Activated T-helper 1 cell treated with anti-CD3 and anti-CD28 coated beads, Interleukin-12 subunit alpha, Interleukin-12 subunit beta, Interleukin-2, Interleukin-4 antibody, amounts not matched to agents 30 ng/mL and 10 ng/mL and 1 ng/mL, durations not matched to agents 14 hours and 24 hours and 36 hours (primary cell): ENCODE measurements around the gene MRPS18A. TPM values are rescaled to one million over a fixed set of nuclear protein-coding genes. Genes with fewer than 3 reads are reported as not detected.
"Not testable (repeated sequence)": the region's sequence is repeated elsewhere in the genome, so short reads cannot be mapped to it uniquely, and the experiment has no call there.

Experiments
- DNase-seq: peaks from one replicate; pipeline ENCODE4 v3.0.0; 2021; ENCODE audit warnings: low spot score
- H3K27ac Mint-ChIP-seq: one replicate; pipeline ENCODE4 v1.8.0; 2021; ENCODE audit warnings: mild to moderate bottlenecking, mixed read lengths
- H3K27me3 Mint-ChIP-seq: one replicate; pipeline ENCODE4 v1.8.0; 2022; ENCODE audit warnings: mild to moderate bottlenecking, moderate library complexity, mixed read lengths; ENCODE audit not compliant: insufficient read depth
- H3K36me3 Mint-ChIP-seq: one replicate; pipeline ENCODE4 v1.8.0; 2021; ENCODE audit warnings: low read depth, mixed read lengths
- H3K4me1 Mint-ChIP-seq: one replicate; pipeline ENCODE4 v1.8.0; 2021; ENCODE audit warnings: low read depth, mixed read lengths
- H3K4me3 Mint-ChIP-seq: one replicate; pipeline ENCODE4 v1.8.0; 2021; ENCODE audit warnings: mild to moderate bottlenecking, moderate library complexity, mixed read lengths
- H3K9me3 Mint-ChIP-seq: one replicate; pipeline ENCODE4 v1.8.0; 2021; ENCODE audit warnings: mixed read lengths
- intact Hi-C: fragments of 100-400 bp; cut with micrococcal nuclease; formaldehyde crosslinking; loops from one replicate; pipeline ENCODE4 v1.15.1; 2024
- total RNA-seq: library from RNA; stranded (reverse); gene quantifications from 2 replicates; pipeline ENCODE4 v1.2.3, GENCODE V29; 2022

The MRPS18A gene
- total RNA-seq, 1 donor from 2014 or later, result 55.9 TPM

DNA sequence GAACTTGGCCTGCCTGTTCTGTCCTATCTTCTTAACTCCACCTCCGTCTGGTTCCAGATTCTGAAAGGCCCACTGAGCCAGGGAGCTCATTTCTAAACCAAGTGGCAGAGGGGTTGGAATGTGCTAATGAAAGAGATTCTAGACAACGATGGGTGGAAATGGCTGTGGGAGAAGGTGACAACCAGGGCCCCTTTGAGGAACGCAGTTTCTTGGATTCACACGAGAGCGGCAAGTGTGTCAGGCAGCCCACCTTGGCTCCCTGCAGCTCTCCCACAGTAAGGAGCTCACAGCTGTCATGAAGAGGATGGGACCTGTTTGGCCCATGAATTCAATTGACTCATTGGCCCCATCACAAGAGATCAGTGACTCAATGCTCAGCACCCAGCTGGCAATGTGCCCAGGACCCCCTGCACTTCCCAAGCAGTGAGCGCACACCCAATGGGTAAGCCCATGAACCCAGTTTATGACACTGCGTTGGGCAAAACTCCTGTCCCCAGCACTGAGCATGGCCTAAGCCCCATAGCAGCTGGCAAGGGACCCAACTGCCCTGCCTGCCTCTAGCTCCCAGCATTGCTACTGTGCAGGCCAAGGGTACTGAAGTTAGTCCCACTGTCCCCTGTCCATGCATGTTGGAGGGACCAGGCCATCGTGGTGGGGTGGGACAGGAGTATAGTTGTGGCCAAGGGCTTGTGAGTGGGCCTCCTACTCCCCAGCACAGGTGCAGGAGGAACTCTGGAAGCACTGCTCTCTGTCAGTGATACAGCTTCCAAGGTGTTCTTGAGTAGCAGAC is 16.4 kb downstream of the MRPS18A start:
- Mint-ChIP-seq H3K4me3 (no peak overlapping the region), H3K9me3 (no peaks in the 10 kb centered on the region), H3K27me3 (no peaks in the 10 kb centered on the region), H3K27ac (peak overlapping the region; percentile 79), H3K4me1 (peaks cover 39% of the 10 kb centered on the region), H3K36me3 (peaks cover 32% of the 10 kb centered on the region)
- DNase-seq, result no peak
- intact Hi-C loops, result no loop called here

DNA sequence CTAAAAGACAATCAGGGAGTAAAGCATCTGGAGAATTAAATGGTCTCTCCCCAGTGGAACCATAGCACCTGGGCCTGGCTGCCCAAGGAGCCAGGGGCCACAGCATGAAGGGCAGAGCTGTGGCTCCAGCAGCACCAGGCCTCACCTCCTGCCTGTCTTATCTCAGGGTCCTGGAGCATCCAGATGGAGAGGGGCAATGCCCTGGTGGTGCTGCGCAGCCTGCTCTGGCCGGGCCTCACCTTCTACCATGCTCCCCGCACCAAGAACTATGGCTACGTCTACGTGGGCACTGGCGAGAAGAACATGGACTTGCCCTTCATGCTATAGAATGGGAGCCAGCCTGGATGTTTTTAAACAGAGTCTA is 17.0 kb downstream of the MRPS18A start:
- peaks cover 29% of the 10 kb centered on the region for H3K36me3 Mint-ChIP-seq
- no peaks in the 10 kb centered on the region for H3K9me3 Mint-ChIP-seq
- intact Hi-C loops, result loop anchor here (1.0 kb wide), 2 partner anchors 17 to 39 kb away; partner anchors contain the start of gene MRPS18A
- peaks cover 39% of the 10 kb centered on the region for H3K4me1 Mint-ChIP-seq
- no peaks in the 10 kb centered on the region for H3K27me3 Mint-ChIP-seq
- no peak for DNase-seq
- no peak overlapping the region for H3K4me3 Mint-ChIP-seq
- peak overlapping the region; percentile 79 for H3K27ac Mint-ChIP-seq

- Mint-ChIP-seq H3K36me3 (peaks cover 26% of the 10 kb centered on the region), H3K27ac (peak overlapping the region; percentile 79), H3K4me1 (peaks cover 39% of the 10 kb centered on the region), H3K9me3 (no peaks in the 10 kb centered on the region), H3K27me3 (no peaks in the 10 kb centered on the region), H3K4me3 (peak overlapping the region; percentile 21)
- DNase-seq, result peak; percentile 23
- intact Hi-C loops, result loop anchor here (1.0 to 5.0 kb wide), 3 partner anchors 17 to 167 kb away; partner anchors contain the start of gene MRPS18A
Observed at GRCh38 chr6:43669922-43670622, 17.5 kb downstream of the MRPS18A start.

- intact Hi-C loops, result loop anchor here (5.0 kb wide), 1 partner anchor 168 kb away; no protein-coding TSS in a partner anchor
- Mint-ChIP-seq H3K27me3 (no peaks in the 10 kb centered on the region), H3K9me3 (no peaks in the 10 kb centered on the region), H3K27ac (peak overlapping the region; percentile 79), H3K4me3 (no peak overlapping the region), H3K4me1 (peaks cover 39% of the 10 kb centered on the region), H3K36me3 (peaks cover 21% of the 10 kb centered on the region)
- DNase-seq, result no peak
Observed at GRCh38 chr6:43669050-43669921, 18.3 kb downstream of the MRPS18A start.

- H3K4me3 Mint-ChIP-seq, result no peak overlapping the region
- peaks cover 18% of the 10 kb centered on the region for H3K36me3 Mint-ChIP-seq
- H3K27me3 Mint-ChIP-seq, result no peaks in the 10 kb centered on the region
- peaks cover 40% of the 10 kb centered on the region for H3K4me1 Mint-ChIP-seq
- intact Hi-C loops, result loop anchor here (5.0 kb wide), 1 partner anchor 169 kb away; no protein-coding TSS in a partner anchor
- DNase-seq, result peak; percentile 30
- peak overlapping the region; percentile 65 for H3K27ac Mint-ChIP-seq
- no peaks in the 10 kb centered on the region for H3K9me3 Mint-ChIP-seq
Observed at GRCh38 chr6:43668151-43669028, 19.2 kb downstream of the MRPS18A start.

- H3K4me3 Mint-ChIP-seq, result peak overlapping the region; percentile 51
- H3K36me3 Mint-ChIP-seq, result peaks cover 12% of the 10 kb centered on the region
- no peaks in the 10 kb centered on the region for H3K9me3 Mint-ChIP-seq
- peak overlapping the region; percentile 65 for H3K27ac Mint-ChIP-seq
- DNase-seq, result peak; percentile 66
- peaks cover 49% of the 10 kb centered on the region for H3K4me1 Mint-ChIP-seq
- no peaks in the 10 kb centered on the region for H3K27me3 Mint-ChIP-seq
- intact Hi-C loops, result loop anchor here (1.0 to 5.0 kb wide), 7 partner anchors 33 to 412 kb away; partner anchors contain the start of gene MAD2L1BP
Observed at GRCh38 chr6:43667245-43668150, 20.1 kb downstream of the MRPS18A start.

- intact Hi-C loops, result loop anchor here (2.0 to 5.0 kb wide), 2 partner anchors 32 to 171 kb away; partner anchors contain the start of gene MAD2L1BP
- Mint-ChIP-seq H3K9me3 (no peaks in the 10 kb centered on the region), H3K27ac (no peak overlapping the region), H3K4me1 (peaks cover 56% of the 10 kb centered on the region), H3K27me3 (no peaks in the 10 kb centered on the region), H3K4me3 (no peak overlapping the region), H3K36me3 (peaks cover 4% of the 10 kb centered on the region)
- DNase-seq, result no peak
Observed at GRCh38 chr6:43666196-43666920, 21.2 kb downstream of the MRPS18A start.

- no peaks in the 10 kb centered on the region for H3K27me3 Mint-ChIP-seq
- DNase-seq, result no peak
- intact Hi-C loops, result loop anchor here (5.0 kb wide), 1 partner anchor 172 kb away; no protein-coding TSS in a partner anchor
- H3K4me1 Mint-ChIP-seq, result peaks cover 47% of the 10 kb centered on the region
- H3K27ac Mint-ChIP-seq, result no peak overlapping the region
- no peaks in the 10 kb centered on the region for H3K9me3 Mint-ChIP-seq
- H3K36me3 Mint-ChIP-seq, result peaks cover 4% of the 10 kb centered on the region
- no peak overlapping the region for H3K4me3 Mint-ChIP-seq
Observed at GRCh38 chr6:43665376-43665775, 22.2 kb downstream of the MRPS18A start.

- H3K27me3 Mint-ChIP-seq, DNase-seq, intact Hi-C loops, H3K4me3 Mint-ChIP-seq, H3K27ac Mint-ChIP-seq, H3K9me3 Mint-ChIP-seq, H3K36me3 Mint-ChIP-seq: not testable (repeated sequence)
- peaks cover 28% of the 10 kb centered on the region for H3K4me1 Mint-ChIP-seq
Observed at GRCh38 chr6:43662948-43663347, 24.6 kb downstream of the MRPS18A start.

DNA sequence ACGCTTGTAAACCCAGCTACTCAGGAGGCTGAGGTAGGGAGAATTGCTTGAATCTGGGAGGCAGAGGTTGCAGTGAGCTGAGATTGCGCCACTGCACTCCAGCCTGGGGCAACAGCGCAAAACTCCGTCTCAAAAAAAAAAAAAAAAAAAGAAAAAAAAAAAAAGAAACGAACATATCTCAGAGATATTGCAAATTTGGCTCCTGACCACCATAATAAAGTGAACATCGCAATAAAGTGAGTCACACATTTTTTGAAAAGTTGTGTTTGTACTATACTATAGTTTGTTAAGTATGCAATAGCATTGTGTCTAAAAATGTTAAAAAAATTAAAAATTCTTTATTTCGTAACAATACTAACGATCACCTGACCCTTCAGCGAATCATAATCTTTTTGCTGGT is 29.4 kb downstream of the MRPS18A start:
- Mint-ChIP-seq H3K27ac (no peak overlapping the region), H3K27me3 (peaks cover 8% of the 10 kb centered on the region), H3K4me1 (peaks cover 13% of the 10 kb centered on the region), H3K9me3 (no peaks in the 10 kb centered on the region), H3K36me3 (no peaks in the 10 kb centered on the region), H3K4me3 (no peak overlapping the region)
- DNase-seq, result no peak
- intact Hi-C loops, result no loop called here
